ENCODE results near the gene SNRNP25. TPM values are rescaled to one million over a fixed set of nuclear protein-coding genes. Genes with fewer than 3 reads are reported as not detected.
A peak's percentile ranks its signal among the peaks of the same experiment; 100 is the strongest.
"Not testable (repeated sequence)": the region's sequence is repeated elsewhere in the genome, so short reads cannot be mapped to it uniquely, and the experiment has no call there.

The SNRNP25 gene
- 10 to 100 TPM; 11.2 to 11.6 TPM for total RNA-seq
- long read RNA-seq, donor 1, partial matches to known transcripts = 0 of 4 reads
- long read RNA-seq, donor 1, other reads (novel, unspliced or antisense) = 0 of 4 reads
- long read RNA-seq, donor 2, transcript SNRNP25-201 (5 exons, 1,905 nt) = major isoform, 13 of 15 reads
- long read RNA-seq, donor 2, partial matches to known transcripts = 0 of 15 reads
- long read RNA-seq, donor 2, other reads (novel, unspliced or antisense) = 0 of 15 reads

GRCh38 chr16:53346-54236, at the start of gene SNRNP25, which contains the start of gene POLR3K:
Gene SNRNP25, plus strand, starts transcription at chr16:53828. Its CDS starts 189 bp downstream, at chr16:54017.
Gene POLR3K, minus strand, starts transcription at chr16:53608. Its CDS starts 22 bp downstream, at chr16:53586.
- intact Hi-C loops (cut with DNase I) = no loop called here

GRCh38 chr16:9903-10665, 43.5 kb upstream of the SNRNP25 start:
- intact Hi-C loops (cut with DNase I) = no loop called here
- DNase-seq (ENCODE audit: low spot score) = peak; percentile 78

More at GRCh38 chr16:53346-54236, at the start of gene SNRNP25, which contains the start of gene POLR3K:
- DNase-seq (ENCODE audit: low spot score) = peak; percentile 100

DNA sequence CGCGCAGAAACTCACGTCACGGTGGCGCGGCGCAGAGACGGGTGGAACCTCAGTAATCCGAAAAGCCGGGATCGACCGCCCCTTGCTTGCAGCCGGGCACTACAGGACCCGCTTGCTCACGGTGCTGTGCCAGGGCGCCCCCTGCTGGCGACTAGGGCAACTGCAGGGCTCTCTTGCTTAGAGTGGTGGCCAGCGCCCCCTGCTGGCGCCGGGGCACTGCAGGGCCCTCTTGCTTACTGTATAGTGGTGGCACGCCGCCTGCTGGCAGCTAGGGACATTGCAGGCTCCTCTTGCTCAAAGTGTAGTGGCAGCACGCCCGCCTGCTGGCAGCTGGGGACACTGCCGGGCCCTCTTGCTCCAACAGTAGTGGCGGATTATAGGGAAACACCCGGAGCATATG, 42.9 kb upstream of the SNRNP25 start:
- DNase-seq (ENCODE audit: low spot score) = peak; percentile 98

GRCh38 chr16:17062-17765, 36.4 kb upstream of the SNRNP25 start:
- intact Hi-C loops (cut with DNase I) = not testable (repeated sequence)
- DNase-seq (ENCODE audit: low spot score) = peak; percentile 72

More for the DNA sequence above, 42.9 kb upstream of the SNRNP25 start:
- intact Hi-C loops (cut with DNase I) = not testable (repeated sequence)

GRCh38 chr16:20886-21285, 32.7 kb upstream of the SNRNP25 start:
- intact Hi-C loops (cut with DNase I); DNase-seq (ENCODE audit: low spot score): not testable (repeated sequence)

- DNase-seq (ENCODE audit: low spot score); intact Hi-C loops (cut with DNase I): not testable (repeated sequence)
These were observed 29.5 kb upstream of the SNRNP25 start for GRCh38 chr16:24151-24550.

DNA sequence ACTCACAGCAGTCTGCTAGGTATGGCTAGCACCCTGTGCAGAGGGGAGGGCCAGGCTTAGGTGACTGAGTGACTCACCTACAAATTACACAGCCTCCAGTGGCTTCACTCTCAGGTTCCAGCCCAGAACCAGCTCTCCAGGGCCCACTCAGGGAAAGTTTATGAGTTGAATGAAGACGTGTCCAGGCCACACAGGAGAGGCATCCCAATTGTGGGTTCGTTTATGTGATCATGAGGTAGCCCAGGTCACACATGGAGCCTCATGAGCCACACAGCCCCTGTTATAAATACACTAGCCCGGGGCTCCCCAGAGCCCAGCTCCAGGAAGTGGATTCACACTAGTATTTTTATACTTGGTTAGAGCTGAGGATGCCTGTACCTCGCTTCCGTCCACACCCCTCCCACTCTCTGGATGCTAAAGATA, 27.7 kb upstream of the SNRNP25 start:
- intact Hi-C loops (cut with DNase I); DNase-seq (ENCODE audit: low spot score): not testable (repeated sequence)

GRCh38 chr16:30627-31026, 23.0 kb upstream of the SNRNP25 start:
- intact Hi-C loops (cut with DNase I); DNase-seq (ENCODE audit: low spot score): not testable (repeated sequence)

GRCh38 chr16:33154-33876, 20.3 kb upstream of the SNRNP25 start:
- intact Hi-C loops (cut with DNase I); DNase-seq (ENCODE audit: low spot score): not testable (repeated sequence)

GRCh38 chr16:33877-34647, 19.6 kb upstream of the SNRNP25 start:
- DNase-seq (ENCODE audit: low spot score) = peak; percentile 58
- intact Hi-C loops (cut with DNase I) = no loop called here

- intact Hi-C loops (cut with DNase I) = no loop called here
- DNase-seq (ENCODE audit: low spot score) = no peak
These were observed 19.0 kb upstream of the SNRNP25 start for GRCh38 chr16:34648-34987.

DNA sequence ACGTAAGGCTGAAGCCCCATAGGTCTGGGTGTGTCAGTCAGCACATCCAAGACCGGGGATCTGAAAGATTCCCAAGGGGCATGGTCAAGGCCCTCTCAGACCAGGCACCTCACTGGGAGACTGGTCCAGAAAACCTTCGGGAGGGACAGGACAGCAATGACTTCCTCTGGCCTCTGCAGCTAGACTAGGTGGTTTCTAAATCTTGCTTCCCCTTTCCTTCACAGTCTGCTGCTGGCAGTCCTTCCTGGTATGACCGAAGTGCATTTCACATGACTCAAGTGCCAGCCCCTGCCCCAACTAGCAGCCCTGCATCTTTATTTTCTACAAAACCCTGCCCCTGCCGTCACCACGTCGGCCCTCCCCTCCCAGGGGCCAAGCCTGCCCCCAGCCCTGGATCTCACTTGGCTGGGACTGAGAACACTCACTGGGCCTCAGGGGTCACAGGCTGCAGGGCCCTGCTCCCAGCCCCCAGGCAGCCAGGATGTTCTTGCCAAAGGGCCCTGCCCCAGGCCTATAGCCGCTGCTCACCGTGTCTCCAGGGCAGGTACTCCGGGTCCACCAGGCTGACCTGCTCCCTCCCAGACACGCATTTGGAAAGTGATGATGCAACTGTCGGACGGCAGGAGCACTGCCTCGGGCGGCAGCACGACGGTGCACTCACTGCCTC, 18.5 kb upstream of the SNRNP25 start:
- peak; percentile 80 for DNase-seq (ENCODE audit: low spot score)
- intact Hi-C loops (cut with DNase I) = no loop called here

DNA sequence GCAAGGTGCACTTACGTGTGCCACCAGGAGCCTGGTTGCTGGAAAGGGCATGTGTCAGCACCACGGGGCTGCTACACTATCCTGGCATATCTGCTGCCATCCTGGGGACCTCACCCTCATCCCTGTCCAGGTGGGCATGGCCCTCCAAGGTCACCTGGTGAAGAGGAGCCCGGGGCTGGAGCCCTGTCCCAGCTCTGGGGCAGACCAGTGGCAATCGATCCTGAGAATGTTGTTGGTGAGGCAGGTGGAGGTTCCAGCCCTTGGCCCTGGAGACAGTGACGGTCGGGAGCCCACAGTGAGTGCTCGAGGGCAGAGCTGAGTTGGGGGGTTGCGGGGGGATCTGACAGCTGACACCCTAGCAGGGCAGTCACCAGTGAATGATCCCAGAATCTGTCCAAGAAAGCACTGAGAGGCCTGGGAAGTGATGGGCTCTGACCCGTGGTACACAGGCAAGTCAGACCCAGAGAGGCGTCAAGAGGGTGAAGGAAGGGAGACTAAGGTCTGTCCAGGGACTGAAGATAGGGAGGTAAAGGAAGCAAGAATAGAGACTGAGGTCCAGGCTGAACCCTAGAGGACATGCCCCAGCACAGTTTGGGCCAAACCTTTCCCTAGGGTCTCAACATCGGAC, 17.8 kb upstream of the SNRNP25 start:
- DNase-seq (ENCODE audit: low spot score) = no peak
- intact Hi-C loops (cut with DNase I) = no loop called here

- DNase-seq (ENCODE audit: low spot score) = peak; percentile 43
- intact Hi-C loops (cut with DNase I) = no loop called here
These were observed 17.2 kb upstream of the SNRNP25 start for GRCh38 chr16:36336-36984.

GRCh38 chr16:37511-37910, 16.1 kb upstream of the SNRNP25 start:
- peak; percentile 38 for DNase-seq (ENCODE audit: low spot score)
- intact Hi-C loops (cut with DNase I) = no loop called here

DNA sequence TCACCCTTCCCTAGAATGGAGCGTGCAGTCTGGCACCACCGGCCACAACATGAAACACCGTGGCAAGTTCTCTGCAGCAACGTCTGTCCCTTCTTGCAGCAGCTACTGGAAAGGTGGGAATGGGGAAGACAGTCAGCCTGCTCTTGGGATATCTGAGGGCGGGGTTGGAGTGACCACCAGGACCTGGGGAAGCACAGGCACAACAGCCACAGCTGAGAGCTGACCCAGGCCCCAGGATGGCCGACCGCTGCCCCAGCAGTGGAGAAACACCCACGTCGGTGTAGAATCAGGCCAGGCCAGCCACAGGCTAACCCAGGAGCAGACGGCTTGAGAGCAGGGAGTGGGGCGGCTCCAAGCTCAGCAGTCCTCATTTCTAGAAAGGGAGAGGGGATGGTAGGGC, 15.4 kb upstream of the SNRNP25 start:
- intact Hi-C loops (cut with DNase I); DNase-seq (ENCODE audit: low spot score): not testable (repeated sequence)

Measured in posterior vena cava (tissue), 2 donors.